ENCODE measurements around the gene GNA12.
"Not testable (repeated sequence)": the region's sequence is repeated elsewhere in the genome, so short reads cannot be mapped to it uniquely, and the experiment has no call there.

GNA12 gene

GRCh38 chr7:2748684-2749083 lies 95.4 kb downstream of the GNA12 start:
- DNase-seq (ENCODE audit: low spot score): not testable (repeated sequence)

- not testable (repeated sequence) for DNase-seq (ENCODE audit: low spot score)
Measured at GRCh38 chr7:2743523-2744185, 100.5 kb downstream of the GNA12 start.

GRCh38 chr7:2738766-2739549 lies 105.2 kb downstream of the GNA12 start:
- no peak for DNase-seq (ENCODE audit: low spot score)

- DNase-seq (ENCODE audit: low spot score): no peak
Measured at GRCh38 chr7:2737771-2738540, 106.2 kb downstream of the GNA12 start.

GRCh38 chr7:2737005-2737743 lies 106.9 kb downstream of the GNA12 start:
- not testable (repeated sequence) for DNase-seq (ENCODE audit: low spot score)

GRCh38 chr7:2736411-2736914 lies 107.6 kb downstream of the GNA12 start:
- peak; percentile 41 for DNase-seq (ENCODE audit: low spot score)

- DNase-seq (ENCODE audit: low spot score): no peak
Measured at GRCh38 chr7:2735744-2736143, 108.4 kb downstream of the GNA12 start.

- no peak for DNase-seq (ENCODE audit: low spot score)
Measured at GRCh38 chr7:2734751-2735571, 109.1 kb downstream of the GNA12 start.

GRCh38 chr7:2734084-2734686 lies 109.9 kb downstream of the GNA12 start:
- no peak for DNase-seq (ENCODE audit: low spot score)

- no peak for DNase-seq (ENCODE audit: low spot score)
Measured at GRCh38 chr7:2732959-2733584, 111.0 kb downstream of the GNA12 start.

GRCh38 chr7:2732388-2732787 lies 111.7 kb downstream of the GNA12 start:
- DNase-seq (ENCODE audit: low spot score): no peak

- no peak for DNase-seq (ENCODE audit: low spot score)
Measured at GRCh38 chr7:2730846-2731770, 113.0 kb downstream of the GNA12 start.

- DNase-seq (ENCODE audit: low spot score): no peak
Measured at GRCh38 chr7:2729893-2730716, 114.0 kb downstream of the GNA12 start.

GRCh38 chr7:2729031-2729892 lies 114.8 kb downstream of the GNA12 start:
- no peak for DNase-seq (ENCODE audit: low spot score)

- DNase-seq (ENCODE audit: low spot score): no peak
Measured at GRCh38 chr7:2728316-2729030, 115.6 kb downstream of the GNA12 start.

- not testable (repeated sequence) for DNase-seq (ENCODE audit: low spot score)
Measured at GRCh38 chr7:2727206-2727605, 116.9 kb downstream of the GNA12 start.

Measured in NAMALWA (cell line).